ENCODE results near the gene UGGT1.
"Not testable (repeated sequence)": the region's sequence is repeated elsewhere in the genome, so short reads cannot be mapped to it uniquely, and the experiment has no call there.

Gene UGGT1

DNA sequence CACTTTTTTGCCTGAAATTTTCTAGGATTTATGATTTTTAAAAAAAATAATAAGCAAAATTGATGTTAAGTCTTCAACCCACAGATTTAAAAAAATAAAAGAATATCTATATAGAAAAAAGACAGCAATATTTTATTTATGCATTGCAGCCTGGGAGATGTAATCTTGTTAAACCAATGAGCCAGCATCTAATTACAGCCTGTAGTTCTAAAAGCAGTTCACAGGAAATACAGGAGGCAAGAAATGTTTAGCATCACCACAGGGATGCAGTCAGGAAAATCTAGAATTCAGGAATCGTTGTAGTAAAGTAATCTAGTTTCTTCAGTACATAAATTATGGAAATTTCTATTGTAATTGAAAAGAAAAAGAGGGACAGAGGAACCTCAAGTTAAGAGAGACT is 17.2 kb downstream of the UGGT1 start:
- DNase-seq: no peak

DNA sequence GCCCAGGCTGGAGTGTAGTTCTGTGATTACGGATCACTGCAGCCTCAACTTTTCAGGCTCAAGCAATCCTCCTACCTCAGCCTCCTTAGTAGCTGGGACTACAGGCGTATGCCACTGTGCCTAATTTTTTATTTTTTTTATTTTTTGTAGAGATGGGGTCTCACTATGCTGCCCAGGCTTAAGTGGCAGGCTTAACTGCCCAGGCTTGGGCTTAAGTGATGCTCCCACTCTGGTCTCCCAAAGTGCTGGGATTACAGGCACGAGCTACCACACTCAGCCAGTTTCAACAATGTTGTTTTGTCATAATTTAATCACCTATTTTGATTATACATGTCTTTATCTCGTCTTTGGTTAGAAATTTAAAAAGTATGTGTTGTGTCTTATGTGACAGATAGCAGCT is 18.2 kb downstream of the UGGT1 start:
- DNase-seq: no peak

DNA sequence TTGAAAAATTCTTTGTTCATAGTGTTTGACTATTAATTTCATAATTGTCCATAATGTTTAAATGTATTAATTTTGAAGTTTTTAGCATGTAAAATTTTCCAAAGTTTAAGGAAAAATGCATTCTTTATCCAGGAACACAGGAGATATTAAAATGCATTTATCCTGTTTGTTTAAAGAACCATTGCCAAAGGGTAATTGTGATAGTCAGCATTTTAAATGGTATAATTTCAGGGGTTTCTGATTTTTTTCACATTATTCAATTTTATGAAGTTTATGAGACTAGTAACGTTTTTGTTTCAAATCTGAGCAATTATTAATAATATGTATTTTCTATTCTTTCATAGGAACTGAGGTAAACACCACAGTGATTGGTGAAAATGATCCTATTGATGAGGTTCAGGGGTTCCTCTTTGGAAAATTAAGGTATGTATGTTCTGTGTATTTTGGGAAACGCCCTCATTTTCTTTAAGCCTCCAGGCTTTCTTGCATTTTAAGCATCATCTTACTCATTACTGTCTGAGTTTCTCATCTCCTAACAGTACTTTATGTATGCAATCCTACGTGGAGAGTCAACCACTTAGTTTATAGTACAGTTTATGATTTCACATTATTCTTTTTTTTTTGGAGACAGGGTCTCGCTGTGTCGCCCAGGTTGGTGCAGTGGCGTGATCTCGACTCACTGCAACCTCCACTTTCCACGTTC is 25.1 kb downstream of the UGGT1 start:
- DNase-seq: no peak

DNA sequence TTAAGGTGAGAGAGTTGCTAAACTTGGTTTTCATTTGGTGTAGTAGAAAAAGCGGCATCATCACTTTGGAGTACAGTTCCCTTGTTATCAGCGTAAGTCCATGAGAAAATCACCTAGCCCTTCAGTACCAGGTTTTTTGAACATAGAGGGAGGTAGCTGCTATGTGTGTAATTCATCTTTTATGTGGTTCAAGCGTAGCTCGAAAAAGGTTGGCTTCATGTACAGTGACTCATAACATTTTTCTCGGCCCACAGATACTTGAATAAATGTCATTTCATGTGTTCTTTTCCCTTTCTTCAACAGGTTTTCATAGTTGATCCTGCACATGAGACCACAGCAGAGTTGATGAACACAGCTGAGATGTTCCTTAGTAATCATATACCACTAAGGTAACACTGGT is 43.6 kb downstream of the UGGT1 start:
- no peak for DNase-seq

DNA sequence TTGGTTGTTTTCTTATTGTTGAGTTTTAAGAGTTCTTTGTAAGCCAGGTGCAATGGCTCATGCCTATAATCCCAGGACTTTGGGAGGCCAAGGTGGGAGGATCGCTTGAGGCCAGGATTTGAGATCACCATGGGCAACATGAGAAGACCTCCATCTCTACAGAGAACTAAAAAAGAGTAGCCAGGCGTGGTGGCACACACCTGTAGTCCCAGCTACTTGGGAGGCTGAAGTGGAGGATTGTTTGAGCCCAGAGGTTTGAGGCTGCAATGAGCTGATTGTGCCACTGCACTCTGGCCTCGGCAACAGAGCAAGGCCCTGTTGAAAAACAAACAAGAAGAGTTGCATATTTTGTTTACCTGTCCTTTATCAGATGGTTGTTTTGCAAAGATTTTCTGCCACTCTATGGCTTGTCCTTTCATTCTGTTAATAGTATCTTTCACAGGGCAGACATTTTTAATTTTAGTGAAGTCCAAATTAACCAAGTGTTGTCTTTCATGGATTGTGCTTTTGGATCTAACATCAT is 46.2 kb downstream of the UGGT1 start:
- DNase-seq: no peak

DNA sequence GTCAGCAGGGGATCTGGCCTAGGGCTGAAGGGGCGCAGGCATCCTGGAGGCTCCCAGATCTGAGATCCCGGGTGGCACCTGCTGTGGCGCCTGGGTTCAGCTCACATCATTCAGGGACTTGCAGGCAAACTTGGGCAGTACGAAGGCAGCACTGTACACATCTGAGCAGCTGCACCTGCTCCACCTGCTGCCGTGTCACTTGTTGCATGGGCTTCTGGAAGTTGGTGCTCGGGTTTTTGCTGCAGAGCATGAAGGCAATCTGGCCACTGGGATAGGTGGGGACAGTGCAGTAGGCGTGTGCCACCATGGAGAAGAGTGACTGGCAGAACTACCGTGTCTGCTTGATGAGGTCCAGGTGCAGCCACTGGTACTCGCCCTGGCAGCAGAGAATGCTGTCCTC is 48.6 kb downstream of the UGGT1 start:
- no peak for DNase-seq

DNA sequence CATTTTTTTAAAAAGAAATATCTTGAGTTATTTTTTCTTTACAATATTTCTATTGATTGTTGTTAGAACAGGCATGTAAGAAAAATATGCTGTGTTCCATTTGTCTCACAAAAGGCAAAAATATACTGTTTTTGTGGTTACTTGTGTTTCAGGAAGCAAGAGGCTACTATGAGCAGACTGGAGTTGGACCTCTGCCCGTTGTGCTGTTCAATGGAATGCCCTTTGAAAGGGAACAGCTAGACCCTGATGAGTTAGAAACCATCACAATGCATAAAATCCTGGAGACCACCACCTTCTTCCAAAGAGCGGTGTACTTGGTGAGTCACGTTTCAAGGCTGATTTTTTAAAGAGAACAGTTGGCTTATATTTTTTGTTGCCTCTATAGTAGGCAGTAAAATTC is 54.7 kb downstream of the UGGT1 start:
- no peak for DNase-seq

DNA sequence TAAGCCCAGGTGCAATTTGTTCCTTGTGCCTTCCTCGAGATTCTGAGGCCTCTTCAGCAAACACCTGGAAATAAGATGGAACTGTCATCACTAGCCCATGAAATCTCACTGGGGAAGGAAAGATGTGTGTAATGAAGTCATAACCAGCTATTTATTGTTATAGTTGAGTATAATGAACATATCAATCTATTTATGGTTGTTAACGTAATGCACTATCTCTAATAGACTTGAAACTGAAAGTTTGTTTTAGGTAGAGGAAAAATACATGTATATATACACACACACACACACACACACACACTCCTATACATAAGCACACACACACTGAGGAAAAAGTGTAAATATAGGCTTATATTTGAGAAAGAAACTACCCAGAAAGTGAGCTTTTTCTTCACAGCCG is 62.8 kb downstream of the UGGT1 start:
- DNase-seq: no peak

DNA sequence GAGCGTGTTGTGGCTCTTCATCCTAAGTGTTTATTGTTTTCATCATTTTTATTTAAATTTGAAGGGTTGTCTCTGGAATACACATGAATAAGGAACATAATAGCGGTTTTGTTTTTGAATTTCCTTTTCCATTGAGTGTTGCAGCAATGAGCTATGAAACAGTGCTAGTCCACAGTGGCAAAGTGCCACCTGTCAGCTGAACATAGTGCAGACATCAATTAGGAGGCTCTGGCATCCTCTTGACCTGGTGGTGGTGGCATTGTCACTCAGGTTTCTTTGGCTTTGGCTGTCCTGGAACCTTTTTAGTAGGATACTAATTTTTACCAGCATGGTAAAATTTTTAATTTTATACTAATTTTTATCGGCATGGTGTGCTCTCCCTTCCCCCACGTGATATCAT is 63.2 kb downstream of the UGGT1 start:
- no peak for DNase-seq

DNA sequence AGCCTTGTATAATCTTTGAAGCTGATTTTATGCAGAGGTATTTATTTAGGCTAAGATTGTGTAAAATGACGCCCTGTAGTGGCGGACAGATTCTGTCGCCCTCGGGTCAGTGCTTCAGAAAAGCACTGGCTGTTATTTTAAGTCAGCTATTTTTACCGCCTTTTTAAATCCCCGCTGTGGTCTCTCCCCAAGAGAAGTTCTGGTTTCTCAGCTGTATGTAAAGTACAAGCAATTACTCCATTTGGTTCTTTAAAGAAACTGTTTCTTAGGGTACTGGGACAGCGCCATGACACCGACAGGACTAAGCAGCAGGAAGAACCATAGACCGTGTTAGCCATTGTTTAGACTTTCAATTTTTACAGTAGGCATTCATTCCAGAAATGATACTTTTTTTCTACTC is 65.0 kb downstream of the UGGT1 start:
- no peak for DNase-seq

DNA sequence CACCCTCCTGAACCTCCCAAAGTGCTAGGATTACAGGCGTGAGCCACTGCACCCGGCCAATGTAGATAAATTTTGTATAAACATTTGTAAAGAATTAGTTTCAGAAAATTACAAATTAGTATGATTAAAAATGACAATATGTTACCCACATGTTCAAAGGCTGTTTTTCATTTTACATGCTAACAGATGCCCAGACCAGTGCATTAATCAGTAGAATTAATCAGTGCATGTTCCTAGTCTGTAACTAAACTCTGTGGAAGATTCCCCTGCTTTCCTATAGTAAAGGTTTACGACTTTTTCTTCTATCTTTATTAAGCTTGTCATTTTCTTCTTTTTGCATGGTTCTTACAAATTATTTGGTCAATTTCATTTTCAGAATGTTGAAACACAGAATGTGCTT is 65.8 kb downstream of the UGGT1 start:
- no peak for DNase-seq

DNA sequence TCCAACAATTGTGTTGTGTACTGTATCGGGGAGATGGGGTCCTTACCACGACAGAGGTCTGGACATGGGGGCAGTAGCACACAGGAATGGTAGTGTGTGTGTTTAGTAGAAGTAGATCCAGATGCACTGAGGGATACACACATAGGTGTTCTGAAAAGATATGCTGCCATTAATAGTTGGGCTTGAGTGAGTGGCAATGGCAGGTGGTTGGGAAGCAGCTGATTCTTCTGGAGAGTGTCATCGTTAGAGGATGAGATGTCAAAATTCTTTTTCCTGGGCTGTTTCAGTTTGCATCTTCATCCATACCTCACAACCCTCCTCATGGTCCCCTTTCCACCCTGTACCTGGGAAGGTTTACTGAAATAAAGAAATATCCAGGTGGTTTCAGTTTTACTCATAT is 66.6 kb downstream of the UGGT1 start:
- no peak for DNase-seq

DNA sequence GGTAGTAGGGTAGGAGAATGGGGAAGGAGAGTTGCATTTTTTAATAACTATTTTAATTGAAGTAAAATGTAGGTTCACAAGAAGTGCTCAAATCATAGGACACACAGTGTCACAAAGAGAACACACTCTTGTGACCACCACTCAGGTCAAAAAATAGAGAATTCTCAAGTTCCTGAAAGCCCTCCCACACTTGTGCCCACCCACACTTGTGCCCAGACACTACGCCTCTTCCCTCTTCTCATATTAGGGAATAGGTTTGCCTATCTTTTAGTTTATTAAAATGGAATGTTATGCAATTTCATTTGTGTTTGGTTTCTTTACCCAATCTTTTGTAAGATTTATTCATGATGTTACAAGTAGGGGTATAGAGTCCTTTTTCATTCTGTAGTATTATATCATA is 67.2 kb downstream of the UGGT1 start:
- DNase-seq: no peak

DNA sequence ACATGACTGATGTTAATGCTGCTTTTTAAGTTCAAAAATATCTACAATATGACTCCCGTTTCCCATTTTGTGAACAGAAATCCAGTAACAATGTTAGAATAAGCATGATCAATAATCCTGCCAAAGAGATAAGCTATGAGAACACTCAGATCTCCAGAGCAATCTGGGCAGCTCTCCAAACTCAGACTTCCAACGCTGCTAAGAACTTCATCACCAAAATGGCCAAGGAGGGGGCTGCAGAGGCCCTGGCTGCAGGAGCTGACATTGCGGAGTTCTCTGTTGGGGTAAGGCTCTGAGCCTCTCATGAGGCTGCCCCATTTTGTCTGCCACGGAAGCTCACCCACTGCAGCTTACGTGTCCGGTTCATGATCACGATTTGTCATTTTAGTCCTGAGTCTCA is 68.4 kb downstream of the UGGT1 start:
- no peak for DNase-seq

DNA sequence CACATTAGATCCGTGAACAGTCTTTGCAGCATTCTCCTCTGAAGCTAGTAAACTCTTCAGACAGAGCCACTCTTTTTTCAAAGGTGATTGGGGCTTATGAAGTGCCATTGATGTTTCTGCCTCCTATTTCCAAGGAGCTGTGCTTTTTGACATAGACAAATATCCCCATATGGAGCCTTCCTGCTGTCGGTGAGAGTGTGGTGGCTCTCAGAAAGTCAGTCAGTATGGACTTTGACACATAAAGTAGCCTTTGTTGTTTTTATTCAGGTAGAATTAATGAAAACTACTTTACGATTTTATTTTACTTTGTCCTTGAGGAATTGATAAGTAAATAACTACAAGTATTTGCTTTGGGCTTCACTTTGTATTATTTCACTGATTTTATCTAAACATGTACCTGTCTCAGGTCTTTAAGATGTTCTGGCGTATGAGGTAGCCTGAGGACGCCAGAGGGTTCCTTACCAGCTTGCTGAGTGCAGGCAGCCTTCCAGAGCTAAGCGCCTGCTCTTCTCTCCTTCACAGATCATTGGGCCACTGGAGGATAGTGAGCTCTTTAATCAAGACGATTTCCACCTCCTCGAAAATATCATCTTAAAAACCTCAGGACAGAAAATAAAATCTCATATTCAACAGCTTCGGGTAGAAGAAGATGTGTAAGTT is 69.7 kb downstream of the UGGT1 start:
- no peak for DNase-seq

DNA sequence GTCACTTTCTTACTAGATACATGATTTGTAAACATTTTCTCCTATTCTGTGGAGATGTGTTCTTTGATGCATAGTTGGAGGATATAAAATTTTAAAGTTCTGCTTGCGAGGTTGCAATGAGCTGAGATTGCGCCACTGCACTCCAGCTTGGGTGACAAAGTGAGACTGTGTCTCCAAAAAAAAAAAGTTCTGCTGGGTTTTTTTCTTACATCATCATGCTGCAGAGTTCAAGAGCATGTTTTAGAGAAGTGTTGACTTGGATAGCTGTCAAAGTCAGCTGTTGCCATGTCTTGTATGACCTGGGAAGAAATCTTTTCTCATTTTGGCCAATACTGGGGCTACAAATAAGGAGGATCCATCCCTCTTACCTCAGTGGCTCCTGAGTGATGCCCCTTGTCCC is 71.3 kb downstream of the UGGT1 start:
- DNase-seq: no peak

DNA sequence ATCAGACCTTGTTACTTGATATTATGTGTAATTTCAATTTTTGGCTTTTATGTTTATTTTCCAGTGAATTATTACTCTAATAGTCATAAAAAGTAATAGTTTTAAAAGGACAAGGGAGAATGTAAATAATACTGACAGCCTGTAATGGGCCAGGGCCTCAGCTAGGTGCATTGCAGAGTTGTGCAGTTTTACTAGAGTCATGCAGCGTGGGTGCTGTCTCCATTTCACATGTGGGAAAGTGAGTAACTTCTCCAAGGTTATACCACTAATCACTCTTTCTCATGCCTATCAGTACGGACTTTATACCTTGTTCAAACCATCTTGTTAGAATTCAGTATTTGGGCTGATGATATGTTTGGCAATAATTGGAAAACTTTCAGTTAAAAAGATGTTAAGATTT is 73.3 kb downstream of the UGGT1 start:
- DNase-seq: no peak

DNA sequence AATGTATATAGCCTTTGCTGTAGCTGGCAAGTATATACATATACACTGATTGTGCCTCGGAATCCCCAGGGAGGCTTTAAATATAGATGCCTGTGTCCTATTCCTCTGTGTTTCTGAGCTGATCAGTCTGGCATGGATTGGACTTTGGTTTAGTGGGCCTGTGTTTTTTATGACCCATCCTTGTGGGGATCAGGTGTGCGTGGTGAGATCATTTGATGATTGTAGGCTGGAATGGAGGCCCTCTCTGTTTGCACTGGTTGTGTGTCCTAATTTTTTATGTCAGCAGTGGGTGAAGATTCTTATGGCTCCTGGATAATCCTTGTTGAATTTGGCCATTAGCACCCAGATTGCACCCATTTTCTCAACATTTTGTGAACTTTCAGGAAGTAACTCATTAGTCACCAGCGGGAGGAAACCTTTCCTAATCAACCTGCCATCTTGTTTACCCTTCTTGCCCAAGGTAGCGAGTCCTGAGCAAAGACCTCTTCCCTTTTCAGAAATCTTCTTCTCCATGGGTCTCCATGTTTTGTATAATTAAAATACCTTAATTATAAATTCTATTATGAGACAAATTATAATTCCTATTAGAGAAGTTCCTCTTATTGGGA is 75.8 kb downstream of the UGGT1 start:
- no peak for DNase-seq

DNA sequence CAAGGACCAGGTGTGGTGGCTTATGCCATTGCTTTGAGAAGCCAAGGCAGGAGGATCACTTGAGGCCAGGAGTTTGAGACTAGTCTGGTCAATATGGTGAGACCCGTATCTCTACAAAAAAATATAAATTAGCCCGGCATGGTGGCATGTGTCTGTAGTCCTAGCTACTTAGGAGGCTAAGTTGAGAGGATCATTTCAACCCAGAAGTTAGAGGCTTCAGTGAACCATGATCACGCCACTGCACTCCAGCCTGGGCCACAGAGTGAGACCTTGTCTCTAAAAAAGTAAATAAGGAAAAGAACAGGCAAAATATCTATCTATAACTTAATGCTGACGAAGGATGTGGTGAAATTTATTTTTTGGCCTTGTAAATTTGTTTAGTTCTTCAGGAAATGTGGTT is 78.1 kb downstream of the UGGT1 start:
- DNase-seq: no peak

DNA sequence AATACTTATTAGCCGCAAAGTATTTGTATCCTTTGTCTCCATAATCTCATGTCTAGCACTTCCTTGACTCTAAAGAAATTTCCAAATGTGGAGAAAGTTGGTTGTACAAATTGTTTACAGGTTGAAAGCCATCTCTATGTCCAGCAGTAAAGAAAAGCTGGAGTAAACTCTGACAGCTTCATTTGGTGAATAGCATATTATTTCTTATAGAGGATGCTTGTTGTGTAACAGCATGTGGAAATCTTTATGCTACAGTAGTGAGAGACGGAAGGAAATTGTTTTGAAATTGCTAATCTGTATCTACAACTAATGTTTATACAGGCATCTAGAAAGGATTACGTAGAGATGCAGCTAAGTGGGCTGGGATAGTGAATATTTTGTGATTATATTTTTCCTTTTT is 78.5 kb downstream of the UGGT1 start:
- DNase-seq: no peak

DNA sequence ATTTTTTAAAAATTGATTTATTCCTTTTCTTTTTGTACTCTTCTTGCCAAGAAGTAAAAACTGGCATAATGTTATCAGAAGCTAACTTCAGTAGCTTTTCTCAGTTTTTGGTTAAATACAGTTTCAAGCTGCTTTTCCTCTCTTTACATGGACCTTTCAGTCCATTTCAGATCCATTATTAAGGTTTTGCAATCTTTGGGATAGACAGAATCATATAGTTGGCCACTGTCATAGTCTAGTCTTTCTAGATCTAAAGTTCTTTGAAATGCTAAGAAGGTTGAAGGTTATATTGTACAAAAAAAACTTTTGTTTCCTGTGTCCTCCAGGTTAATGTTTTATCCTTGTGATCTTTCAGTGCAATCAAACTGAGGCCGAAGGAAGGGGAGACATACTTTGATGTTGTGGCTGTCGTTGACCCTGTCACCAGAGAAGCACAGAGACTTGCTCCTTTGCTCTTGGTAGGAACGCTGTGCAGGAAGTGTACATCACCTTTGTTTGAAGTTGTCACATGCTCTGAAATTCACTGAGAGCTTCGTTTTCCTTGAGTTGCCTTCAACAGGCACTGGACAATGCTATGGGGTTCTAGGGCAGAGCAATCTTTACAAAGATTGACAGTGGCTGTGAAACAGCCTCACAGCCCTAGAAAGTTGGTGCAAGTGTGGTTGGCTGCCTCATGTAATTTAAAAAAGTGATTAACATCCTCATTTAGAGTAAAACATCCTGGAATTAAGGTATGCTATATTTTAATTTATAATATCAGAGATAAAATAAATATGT is 79.1 kb downstream of the UGGT1 start:
- no peak for DNase-seq

DNA sequence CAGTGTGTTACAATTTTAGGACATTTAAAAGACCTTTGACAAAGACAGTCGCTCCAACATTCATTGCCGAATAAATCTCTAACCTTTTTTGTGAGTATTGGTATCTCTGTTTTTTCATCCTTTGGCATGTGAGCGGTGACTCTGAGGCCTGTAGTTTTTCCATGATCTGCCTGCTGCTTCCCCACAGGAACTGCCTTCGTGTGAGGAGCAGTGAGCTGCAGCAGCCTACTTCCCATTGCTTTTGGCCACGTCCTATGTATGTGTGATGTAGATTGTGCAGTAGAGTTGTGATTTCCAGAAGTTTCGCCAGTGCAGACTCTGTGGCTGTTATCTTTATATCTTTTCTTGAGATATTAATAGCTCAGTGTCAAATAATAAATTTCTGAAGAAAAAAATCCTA is 79.8 kb downstream of the UGGT1 start:
- DNase-seq: no peak

DNA sequence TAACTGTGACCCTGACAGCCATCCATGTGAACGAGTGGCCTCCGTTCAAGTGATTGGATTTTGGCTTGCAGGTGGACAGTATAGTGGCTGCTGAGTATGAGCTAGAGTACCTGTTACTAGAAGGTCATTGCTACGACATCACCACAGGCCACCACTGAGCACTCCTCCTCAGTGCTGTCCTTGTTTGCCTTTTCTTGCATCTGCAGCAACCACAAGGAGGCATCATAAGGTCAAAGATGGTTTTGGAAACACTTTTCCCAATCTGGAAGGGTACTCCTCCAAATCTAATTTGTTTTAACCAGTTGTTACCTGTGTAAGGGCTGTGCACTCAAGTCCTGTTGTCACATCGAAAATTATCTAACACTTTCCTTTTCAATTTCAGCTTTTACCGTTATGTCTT is 81.2 kb downstream of the UGGT1 start:
- DNase-seq: no peak

DNA sequence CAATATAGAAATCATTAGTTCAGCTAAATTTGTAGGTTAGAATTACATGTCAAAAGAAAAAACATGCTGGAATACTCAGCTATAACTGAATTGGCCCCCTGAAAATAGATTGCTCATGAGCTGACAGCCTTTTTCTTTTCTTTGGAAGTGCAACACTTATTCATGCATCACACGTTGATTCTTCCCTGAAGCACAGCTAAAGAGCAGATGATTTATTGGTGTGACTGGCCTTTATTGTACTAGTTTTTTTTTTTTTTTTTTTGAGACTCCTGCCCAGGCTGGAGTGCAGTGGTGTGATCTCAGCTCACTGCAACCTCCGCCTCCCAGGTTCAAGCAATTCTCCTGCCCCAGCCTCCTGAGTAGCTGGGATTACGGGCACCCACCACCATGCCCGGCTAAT is 83.1 kb downstream of the UGGT1 start:
- not testable (repeated sequence) for DNase-seq

Data from central memory CD4-positive, alpha-beta T cell (primary cell).